ENCODE results near the gene NPIPB2.
"Not testable (repeated sequence)": the region's sequence is repeated elsewhere in the genome, so short reads cannot be mapped to it uniquely, and the experiment has no call there.

NPIPB2 gene

GRCh38 chr16:11941945-11942344 lies at the start of gene NPIPB2:
NPIPB2 (minus strand) TSS chr16:11942045; CDS start chr16:11942045, 0 bp downstream.
- DNase-seq, result not testable (repeated sequence)

GRCh38 chr16:11990702-11991390 lies 49.0 kb upstream of the NPIPB2 start:
- DNase-seq, result no peak

- no peak for DNase-seq
Measured at GRCh38 chr16:11988258-11988978, 46.6 kb upstream of the NPIPB2 start.

- DNase-seq, result no peak
Measured at GRCh38 chr16:11986521-11987057, 44.7 kb upstream of the NPIPB2 start.

GRCh38 chr16:11985250-11985649 lies 43.4 kb upstream of the NPIPB2 start:
- DNase-seq, result no peak

GRCh38 chr16:11980136-11980844 lies 38.4 kb upstream of the NPIPB2 start:
- DNase-seq, result no peak

GRCh38 chr16:11979013-11979672 lies 37.3 kb upstream of the NPIPB2 start:
- no peak for DNase-seq

GRCh38 chr16:11978080-11978479 lies 36.2 kb upstream of the NPIPB2 start:
- no peak for DNase-seq

- peak; percentile 57 for DNase-seq
Measured at GRCh38 chr16:11977376-11978041, 35.7 kb upstream of the NPIPB2 start.

GRCh38 chr16:11976850-11977375 lies 35.1 kb upstream of the NPIPB2 start:
- DNase-seq, result no peak

GRCh38 chr16:11973070-11973469 lies 31.2 kb upstream of the NPIPB2 start:
- DNase-seq, result no peak

GRCh38 chr16:11972128-11972527 lies 30.3 kb upstream of the NPIPB2 start:
- peak; percentile 3 for DNase-seq

- DNase-seq, result not testable (repeated sequence)
Measured at GRCh38 chr16:11970292-11970691, 28.4 kb upstream of the NPIPB2 start.

GRCh38 chr16:11968577-11968976 lies 26.7 kb upstream of the NPIPB2 start:
- no peak for DNase-seq

GRCh38 chr16:11967195-11967911 lies 25.5 kb upstream of the NPIPB2 start:
- no peak for DNase-seq

- DNase-seq, result no peak
Measured at GRCh38 chr16:11966173-11966572, 24.3 kb upstream of the NPIPB2 start.

- DNase-seq, result no peak
Measured at GRCh38 chr16:11964761-11965551, 23.1 kb upstream of the NPIPB2 start, which contains the start of gene TNFRSF17. TNFRSF17 (plus strand) TSS chr16:11965210; CDS start chr16:11965325, 115 bp downstream.

- no peak for DNase-seq
Measured at GRCh38 chr16:11963706-11964105, 21.9 kb upstream of the NPIPB2 start.

GRCh38 chr16:11962978-11963377 lies 21.1 kb upstream of the NPIPB2 start:
- not testable (repeated sequence) for DNase-seq

- DNase-seq, result not testable (repeated sequence)
Measured at GRCh38 chr16:11962457-11962856, 20.6 kb upstream of the NPIPB2 start.
